ENCODE measurements around the gene TAF11L12. TPM values are rescaled to one million over a fixed set of nuclear protein-coding genes. Genes with fewer than 3 reads are reported as not detected.
"Not testable (repeated sequence)": the region's sequence is repeated elsewhere in the genome, so short reads cannot be mapped to it uniquely, and the experiment has no call there.

Gene TAF11L12
- total RNA-seq, 4 donors from 2014 or later: not detected

GRCh38 chr5:17634160-17634559 is 24.0 kb downstream of the TAF11L12 start, which contains the start of gene TAF11L14:
Gene TAF11L14, plus strand, starts transcription at chr5:17634460.
- Histone ChIP-seq H3K9me3 (no peaks in the 10 kb centered on the region), H3K27me3 (no peaks in the 10 kb centered on the region), H3K4me3 (no peak within 1 kb of the TSS), H3K4me1 (no peaks in the 10 kb centered on the region), H3K36me3 (no peaks in the 10 kb centered on the region), H3K27ac (replicated peaks in 1 of 4) (no peak within 1 kb of the TSS)
- WGBS: 80% methylated on average over 2 of the region's 5 CpGs
- no peak for DNase-seq (ENCODE audit: extremely low spot score)
- TF ChIP-seq, protein P1, sequence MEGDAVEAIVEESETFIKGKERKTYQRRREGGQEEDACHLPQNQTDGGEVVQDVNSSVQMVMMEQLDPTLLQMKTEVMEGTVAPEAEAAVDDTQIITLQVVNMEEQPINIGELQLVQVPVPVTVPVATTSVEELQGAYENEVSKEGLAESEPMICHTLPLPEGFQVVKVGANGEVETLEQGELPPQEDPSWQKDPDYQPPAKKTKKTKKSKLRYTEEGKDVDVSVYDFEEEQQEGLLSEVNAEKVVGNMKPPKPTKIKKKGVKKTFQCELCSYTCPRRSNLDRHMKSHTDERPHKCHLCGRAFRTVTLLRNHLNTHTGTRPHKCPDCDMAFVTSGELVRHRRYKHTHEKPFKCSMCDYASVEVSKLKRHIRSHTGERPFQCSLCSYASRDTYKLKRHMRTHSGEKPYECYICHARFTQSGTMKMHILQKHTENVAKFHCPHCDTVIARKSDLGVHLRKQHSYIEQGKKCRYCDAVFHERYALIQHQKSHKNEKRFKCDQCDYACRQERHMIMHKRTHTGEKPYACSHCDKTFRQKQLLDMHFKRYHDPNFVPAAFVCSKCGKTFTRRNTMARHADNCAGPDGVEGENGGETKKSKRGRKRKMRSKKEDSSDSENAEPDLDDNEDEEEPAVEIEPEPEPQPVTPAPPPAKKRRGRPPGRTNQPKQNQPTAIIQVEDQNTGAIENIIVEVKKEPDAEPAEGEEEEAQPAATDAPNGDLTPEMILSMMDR (IDR thresholded peaks at IDR 0.05): no peak
- TF ChIP-seq POLR2A (IDR thresholded peaks at IDR 0.05; ENCODE audit: low read depth) (no peak), POLR2AphosphoS5 (IDR thresholded peaks at IDR 0.05) (no peak), EP300 (IDR thresholded peaks at IDR 0.05) (no peak)
- intact Hi-C loops (cut with DNase I): no loop called here

- 80% methylated on average over 5 of the region's 10 CpGs for WGBS
These were observed 39.0 kb downstream of the TAF11L12 start for GRCh38 chr5:17649232-17649631.

DNA sequence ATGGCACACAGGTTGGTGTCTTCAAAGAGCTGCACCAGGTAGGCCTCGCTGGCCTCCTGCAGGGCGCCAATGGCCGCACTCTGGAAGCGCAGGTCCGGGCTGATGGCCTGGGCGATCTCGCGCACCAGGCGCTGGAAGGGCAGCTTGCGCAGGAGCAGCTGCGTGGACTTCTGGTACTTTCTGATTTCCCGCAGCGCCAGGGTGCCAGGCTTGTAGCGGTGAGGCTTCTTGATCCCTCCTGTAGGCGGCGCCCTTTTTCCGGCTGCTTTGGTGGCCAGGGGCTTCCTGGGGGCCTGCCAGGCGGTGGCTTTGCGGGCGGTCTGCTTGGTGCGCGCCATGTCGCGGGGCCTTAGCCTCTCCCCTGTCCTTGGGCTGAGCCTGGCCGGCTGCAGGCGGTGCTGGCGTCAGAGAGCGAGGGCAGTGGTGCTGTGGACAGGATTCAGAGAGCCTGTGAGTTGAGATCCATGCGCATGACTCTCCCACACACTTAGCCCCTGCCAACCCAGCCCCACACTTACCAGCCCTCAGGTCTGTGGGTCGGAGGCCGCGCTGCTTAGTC is 45.1 kb downstream of the TAF11L12 start:
- H3K27me3 ChIP-seq; H3K4me3 ChIP-seq; intact Hi-C loops (cut with DNase I); H3K9me3 ChIP-seq; DNase-seq (ENCODE audit: extremely low spot score); H3K36me3 ChIP-seq; H3K4me1 ChIP-seq; H3K27ac ChIP-seq (replicated peaks in 1 of 4): not testable (repeated sequence)
- no CpG with 5 or more reads among the region's 32 CpGs for WGBS

More at GRCh38 chr5:17649232-17649631, 39.0 kb downstream of the TAF11L12 start:
- H3K4me1 ChIP-seq; H3K9me3 ChIP-seq; DNase-seq (ENCODE audit: extremely low spot score); H3K27ac ChIP-seq (replicated peaks in 1 of 4); H3K4me3 ChIP-seq; H3K27me3 ChIP-seq; intact Hi-C loops (cut with DNase I); H3K36me3 ChIP-seq: not testable (repeated sequence)

GRCh38 chr5:17655921-17656320 is 45.7 kb downstream of the TAF11L12 start:
- Histone ChIP-seq H3K27me3 (no peaks in the 10 kb centered on the region), H3K27ac (replicated peaks in 1 of 4) (no peak overlapping the region), H3K9me3 (no peaks in the 10 kb centered on the region), H3K36me3 (no peaks in the 10 kb centered on the region), H3K4me3 (no peak overlapping the region), H3K4me1 (no peaks in the 10 kb centered on the region)
- WGBS: 70% methylated on average over 6 of the region's 6 CpGs
- no peak for TF ChIP-seq POLR2AphosphoS5 (IDR thresholded peaks at IDR 0.05)
- TF ChIP-seq, protein P1 (IDR thresholded peaks at IDR 0.05): no peak
- TF ChIP-seq POLR2A (IDR thresholded peaks at IDR 0.05; ENCODE audit: low read depth): no peak
- no peak for TF ChIP-seq EP300 (IDR thresholded peaks at IDR 0.05)
- intact Hi-C loops (cut with DNase I): no loop called here
- no peak for DNase-seq (ENCODE audit: extremely low spot score)

Small RNAs within 50 kb of the gene (small RNA-seq; reads per million reads assigned to genes)
- gene AC233724.1 (0 reads per million in 3 donors), gene AC233724.2 (0 reads per million in 3 donors), gene AC233724.3 (0 reads per million in 3 donors), gene AC233724.4 (0 reads per million in 3 donors), gene AC233724.6 (0 reads per million in 3 donors), gene AC233724.7 (0 reads per million in 3 donors)

Other genes with a start within 250 kb of the TAF11L12 start
- gene TAF11L2, start 112.2 kb upstream of the TAF11L12 start, total RNA-seq: not detected
- not detected for gene TAF11L3, start 92.0 kb upstream of the TAF11L12 start, total RNA-seq
- gene TAF11L4, start 88.6 kb upstream of the TAF11L12 start, total RNA-seq: not detected
- not detected for gene TAF11L5, start 85.2 kb upstream of the TAF11L12 start, total RNA-seq
- gene TAF11L6, start 81.7 kb upstream of the TAF11L12 start, total RNA-seq: not detected
- not detected for gene TAF11L7, start 24.6 kb upstream of the TAF11L12 start, total RNA-seq
- gene TAF11L8, start 19.4 kb upstream of the TAF11L12 start, total RNA-seq: not detected
- not detected for gene TAF11L9, start 16.0 kb upstream of the TAF11L12 start, total RNA-seq
- not detected for gene TAF11L10, start 12.6 kb upstream of the TAF11L12 start, total RNA-seq
- not detected for gene TAF11L11, start 6.2 kb upstream of the TAF11L12 start, total RNA-seq
- not detected for gene TAF11L13, start 21.7 kb downstream of the TAF11L12 start, total RNA-seq
- not detected for gene TAF11L14, start 24.1 kb downstream of the TAF11L12 start, total RNA-seq